Measurements from ENCODE around the gene SRGAP3.

SRGAP3 gene

DNA sequence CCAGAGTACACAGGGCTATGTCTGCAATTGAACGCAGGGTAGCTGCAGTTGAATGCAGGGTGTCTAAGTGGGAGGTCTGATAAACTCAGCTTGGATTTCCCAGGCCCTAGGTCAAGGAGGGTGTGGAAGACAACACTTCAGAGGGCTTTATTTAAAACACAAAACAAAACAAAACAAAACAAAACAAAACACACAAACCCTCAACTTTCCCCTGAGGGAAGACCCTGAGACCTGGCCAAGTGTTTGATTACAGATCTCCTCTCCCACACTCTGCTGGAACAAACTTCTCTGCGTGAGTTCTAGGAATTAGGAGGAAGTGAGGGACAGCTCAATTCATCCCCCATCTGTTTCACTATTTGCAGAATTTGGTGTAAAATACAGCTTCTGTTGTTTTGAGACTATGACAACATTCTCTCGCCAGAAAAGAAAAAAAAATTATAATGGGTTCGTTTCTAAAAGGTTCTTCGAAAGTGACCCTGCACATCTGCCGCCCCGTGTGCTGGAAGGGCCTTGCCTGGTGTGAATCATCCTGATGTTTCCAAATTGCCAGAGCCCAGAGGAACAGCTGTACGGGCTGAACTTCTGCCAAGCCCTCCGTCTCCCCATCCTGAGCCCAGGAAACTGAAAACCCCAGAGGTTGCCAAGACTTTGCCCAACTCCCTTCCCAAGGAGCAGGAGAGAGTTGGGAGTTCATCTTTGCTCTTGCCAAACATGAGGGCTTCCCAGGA lies 212.9 kb downstream of the SRGAP3 start:
- no peak for DNase-seq

DNA sequence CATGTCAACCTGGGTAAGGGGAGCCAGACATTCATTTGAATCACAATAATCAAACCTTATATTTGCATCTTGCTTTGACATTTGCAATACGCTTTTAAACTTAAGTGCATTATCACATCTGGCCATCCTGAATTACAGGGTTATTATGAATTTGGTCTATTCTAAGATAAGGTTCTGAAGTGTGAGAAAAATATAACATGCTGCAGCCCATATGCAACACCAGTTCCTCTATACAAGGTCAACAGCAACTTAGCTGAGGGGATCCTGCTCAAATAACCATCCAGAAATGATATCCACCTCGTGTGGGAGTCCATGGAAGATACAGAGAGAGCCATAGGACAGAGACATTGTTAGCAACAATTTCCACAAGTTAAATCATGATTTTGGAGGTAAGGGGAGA lies 213.5 kb downstream of the SRGAP3 start:
- no peak for DNase-seq

DNA sequence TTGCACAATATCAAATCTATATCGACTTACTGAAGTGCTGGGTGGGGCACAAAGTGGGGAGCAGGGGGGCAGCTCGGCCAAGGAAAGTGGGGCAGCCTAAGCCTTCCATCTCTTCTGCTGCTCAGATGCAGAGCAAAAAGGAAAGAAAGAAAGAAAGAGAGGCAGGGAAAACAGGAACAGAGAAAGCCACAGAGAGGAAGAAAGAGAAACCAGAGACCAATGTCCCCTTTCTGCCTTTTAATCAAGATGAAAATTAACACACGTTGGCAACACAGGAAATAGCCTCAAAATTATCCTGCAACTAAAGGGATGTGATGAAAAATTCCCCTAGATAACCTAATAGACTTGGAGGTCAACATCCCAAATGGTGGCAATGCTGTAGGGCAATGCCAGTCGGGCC lies 214.0 kb downstream of the SRGAP3 start:
- DNase-seq, result no peak

DNA sequence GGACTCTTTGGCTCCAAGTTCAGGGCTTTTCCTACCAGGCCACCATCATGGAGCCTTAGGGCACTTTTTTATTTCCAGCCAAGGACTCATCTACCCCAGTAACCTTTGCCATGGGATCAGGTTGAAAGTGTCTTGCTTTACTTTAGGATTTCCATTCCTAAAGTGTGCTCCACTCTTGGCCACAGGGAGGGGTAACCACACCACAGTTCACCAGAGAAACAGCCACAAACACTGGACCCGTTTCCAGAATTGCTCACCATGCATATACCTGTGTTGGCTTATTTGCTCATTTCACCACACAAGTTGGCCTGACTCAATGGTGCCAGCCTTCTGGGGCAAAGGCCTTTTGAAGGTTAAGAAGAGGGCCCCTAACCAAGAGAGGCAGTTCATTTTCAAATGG lies 215.6 kb downstream of the SRGAP3 start:
- no peak for DNase-seq

DNA sequence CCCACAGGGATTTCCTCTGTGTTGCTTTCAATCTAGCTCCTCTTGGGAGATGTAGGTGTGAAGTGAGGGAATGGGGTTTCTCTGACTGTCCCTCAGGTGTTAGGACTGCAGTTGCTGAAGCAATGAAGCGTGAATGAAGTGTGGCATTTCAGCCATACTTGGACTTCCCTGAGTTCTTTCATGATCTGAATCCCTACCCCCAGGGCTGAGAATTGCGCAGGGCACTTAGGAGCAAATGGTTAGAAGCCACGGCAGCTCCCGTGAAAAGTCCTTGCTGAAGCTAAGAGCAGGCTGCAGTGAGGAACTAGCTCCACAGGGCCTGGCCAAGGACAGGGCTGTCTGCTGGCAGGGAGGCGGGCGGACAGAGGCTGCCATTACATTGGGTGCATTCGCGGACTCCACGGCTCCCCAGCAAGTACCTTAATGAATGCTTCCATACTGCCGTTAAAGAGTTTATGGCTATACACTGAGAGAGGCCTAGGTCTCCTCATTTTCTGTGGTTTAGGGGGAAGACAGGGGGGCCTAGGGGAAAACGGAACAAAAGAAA lies 217.1 kb downstream of the SRGAP3 start:
- no peak for DNase-seq

DNA sequence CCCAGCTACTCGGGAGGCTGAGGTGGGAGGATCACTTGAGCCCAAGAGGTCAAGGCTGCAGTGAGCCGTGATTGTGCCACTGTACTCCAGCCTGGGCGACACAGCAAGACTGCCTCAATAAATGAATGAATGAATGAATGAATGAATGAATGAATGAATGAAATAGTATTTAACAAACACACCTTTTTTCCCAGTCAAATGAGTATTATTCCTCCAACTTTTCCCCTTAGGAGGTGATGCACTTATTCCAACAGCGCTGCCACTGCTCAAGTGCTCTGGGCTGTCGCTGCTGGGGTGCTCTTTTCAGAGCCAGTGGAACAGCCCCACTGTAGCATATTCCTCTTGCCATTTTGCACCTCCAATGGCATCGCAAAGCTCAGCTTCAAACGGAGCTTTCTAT lies 219.4 kb downstream of the SRGAP3 start:
- DNase-seq, result no peak

DNA sequence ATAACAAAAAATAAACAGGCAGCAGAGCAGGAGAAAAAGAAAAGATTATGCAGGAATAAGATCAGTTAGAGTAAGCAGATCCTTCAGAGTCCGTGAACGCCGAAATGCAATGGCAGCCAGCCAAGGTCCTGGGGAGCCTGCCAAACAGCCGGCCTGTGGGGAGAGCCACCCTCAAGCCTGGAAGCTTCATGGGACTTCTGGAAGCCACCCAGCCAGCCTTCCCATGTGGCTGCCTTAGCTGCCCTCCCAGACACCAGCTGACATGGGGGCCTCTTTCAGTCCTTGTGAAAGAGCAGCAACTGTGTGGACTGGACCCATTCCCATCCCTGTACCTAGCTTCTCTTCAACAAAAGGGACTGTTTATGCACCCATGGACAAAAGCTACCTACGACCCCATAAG lies 221.3 kb downstream of the SRGAP3 start:
- DNase-seq, result no peak

DNA sequence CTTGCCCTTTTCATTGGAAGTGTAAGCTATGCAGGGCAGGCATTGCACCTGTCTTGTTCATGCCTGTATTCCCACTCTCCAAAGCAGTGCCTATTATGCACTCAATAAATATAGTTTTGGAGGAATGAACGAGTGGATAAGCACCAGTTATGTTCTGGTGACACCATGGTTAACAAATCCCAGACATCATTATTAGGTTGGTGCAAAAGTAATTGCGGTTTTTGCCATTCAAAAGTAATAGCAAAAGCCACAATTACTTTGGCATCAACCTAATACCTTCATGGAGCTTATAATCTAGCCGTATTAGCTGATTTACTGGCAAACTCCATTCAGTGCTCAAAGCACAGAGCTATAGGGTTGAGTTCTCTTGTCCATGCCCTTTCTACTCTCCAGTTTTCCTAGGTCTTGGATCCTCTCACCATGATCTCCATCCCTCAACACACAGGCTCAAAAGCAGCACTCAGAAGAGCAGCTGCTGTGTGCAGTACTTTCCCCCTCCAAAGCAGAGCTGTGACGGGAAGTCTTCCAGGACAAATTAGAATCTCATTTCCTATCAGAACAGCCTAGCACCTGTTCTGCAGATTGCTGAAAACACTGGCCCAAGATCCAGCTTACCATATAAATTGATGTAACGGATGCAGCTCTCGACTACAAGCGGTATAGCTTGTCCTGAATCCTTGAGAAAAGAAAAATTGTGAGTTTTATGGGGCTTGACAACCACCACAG lies 223.0 kb downstream of the SRGAP3 start:
- no peak for DNase-seq

DNA sequence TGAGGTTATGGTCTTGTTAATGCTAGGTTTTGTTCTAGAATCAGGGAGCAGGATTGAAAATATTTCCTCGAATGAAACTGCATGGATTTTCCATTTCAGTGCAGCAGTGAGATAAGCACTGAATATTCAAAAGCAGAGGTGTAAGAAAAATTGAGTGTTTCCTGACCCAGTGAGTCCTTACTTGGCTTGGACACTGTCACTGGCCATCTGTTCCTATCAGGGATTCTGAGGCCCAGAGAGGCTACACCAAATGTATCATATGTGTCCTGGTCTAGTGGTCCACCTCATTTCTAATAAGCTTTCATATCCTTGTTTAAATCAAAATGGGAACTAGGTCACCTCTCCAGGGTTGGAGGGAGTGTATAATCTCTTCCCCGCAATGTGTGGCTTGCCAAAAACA lies 225.1 kb downstream of the SRGAP3 start:
- DNase-seq, result no peak

DNA sequence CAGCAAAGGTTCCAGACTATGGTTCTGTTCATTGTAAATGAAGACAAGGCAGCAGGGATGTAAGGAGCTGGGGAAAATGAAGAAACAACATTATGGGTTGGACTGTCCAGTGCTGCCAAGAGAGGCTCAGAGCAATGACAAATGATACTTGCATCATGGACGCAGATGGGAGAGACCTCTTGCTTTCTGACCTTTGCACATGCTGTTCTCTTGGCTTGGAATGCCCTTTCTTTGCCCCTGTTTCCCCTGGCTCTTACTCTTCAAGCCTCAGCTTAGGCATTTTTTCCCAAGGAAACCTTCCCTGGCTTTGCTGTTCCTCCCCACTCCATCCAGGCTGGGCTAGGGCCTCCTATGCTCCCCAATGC lies 226.2 kb downstream of the SRGAP3 start:
- no peak for DNase-seq

DNA sequence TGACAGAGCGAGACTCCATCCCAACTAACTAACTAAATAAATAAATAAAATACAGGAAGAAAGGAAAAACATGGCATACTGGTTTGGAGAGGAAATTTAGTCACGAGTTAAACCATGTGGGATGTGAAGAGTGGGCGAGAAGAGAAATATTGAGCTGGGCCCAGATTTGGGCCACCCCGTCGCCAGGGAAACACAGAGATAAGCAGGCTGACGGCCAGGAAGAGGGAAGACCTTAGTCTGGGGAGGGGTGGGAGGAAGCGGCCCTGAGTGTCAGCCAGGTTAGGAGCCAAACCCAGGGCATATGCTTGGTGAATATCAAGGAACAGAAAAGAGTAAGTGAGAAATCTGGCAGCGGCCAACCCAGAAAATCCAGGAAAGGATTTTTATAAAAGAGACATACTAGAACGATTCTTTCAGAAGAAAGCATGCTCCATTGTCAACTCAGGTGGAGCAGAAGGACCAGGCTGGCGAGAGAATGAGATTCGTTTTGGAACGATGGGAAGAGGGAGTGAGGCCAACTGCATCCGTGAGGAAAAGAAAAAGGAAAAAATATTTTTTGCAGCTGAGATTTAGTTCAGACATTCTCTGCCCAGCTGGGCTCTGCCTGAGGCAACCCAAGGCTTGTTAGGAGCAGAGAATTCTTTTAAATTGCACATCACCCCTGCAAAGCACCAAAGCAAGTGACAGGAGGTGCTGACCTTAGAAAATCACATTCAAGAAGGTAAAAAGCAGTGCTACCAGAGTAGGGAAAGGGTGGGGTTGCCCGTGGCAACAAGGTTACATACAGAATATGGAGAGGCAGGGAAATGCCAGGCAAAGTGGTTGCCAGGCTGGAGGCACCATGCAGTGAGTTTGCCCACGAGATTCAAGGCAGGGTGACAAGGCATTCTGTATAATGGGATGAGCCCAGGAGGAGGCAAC lies 226.9 kb downstream of the SRGAP3 start:
- DNase-seq, result no peak

DNA sequence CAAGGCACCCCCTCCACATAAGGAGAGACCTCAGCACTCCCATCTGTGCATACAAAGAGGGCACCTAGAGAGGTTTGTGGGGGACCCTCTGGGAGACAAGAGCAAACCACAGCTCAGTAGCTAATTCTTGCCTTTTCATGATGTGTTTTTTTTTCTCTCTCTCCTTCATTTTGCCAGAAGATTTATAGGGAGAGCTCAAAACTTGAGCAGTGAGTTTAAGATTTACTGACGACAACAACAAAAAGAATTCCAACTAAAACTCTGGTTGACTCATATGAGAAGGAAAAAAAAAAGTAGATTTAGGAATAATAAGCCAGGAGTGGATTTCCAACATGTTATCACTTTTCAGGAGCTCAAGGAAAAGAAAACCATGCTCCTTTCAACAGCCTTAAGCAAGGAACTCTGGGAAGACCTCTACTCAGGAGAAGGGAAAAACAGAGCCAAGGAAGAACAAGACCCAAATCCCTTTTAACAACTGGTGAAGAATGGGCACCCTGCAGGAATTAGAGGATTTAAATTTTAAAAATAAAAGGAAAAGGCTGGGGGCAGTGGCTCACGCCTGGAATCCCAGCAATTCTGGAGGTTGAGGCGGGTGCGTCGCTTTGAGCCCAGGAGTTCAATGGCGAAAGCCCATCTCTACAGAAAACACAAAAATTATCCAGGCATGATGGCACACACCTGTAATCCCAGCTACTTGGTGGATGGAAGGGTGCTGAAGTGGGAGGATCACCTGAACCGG lies 228.0 kb downstream of the SRGAP3 start:
- DNase-seq, result no peak

DNA sequence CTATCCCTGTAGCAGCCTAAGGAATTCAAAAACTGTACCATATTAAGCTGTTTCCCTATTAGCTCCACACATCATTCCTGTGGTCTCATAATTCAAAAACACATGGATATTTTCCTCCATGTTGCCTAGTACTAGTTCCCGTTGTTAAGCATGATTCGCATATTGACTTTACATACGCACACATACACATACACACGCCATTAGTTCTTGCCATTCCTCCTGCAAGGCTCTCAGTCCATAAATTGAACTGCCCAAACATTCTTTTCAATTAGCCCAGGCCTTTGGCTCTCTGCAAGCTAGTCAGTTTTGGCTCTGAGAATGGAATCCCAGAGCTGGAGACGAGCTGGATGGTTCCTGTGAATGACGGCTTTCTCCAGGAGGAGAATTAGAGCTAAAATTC lies 229.0 kb downstream of the SRGAP3 start:
- no peak for DNase-seq

DNA sequence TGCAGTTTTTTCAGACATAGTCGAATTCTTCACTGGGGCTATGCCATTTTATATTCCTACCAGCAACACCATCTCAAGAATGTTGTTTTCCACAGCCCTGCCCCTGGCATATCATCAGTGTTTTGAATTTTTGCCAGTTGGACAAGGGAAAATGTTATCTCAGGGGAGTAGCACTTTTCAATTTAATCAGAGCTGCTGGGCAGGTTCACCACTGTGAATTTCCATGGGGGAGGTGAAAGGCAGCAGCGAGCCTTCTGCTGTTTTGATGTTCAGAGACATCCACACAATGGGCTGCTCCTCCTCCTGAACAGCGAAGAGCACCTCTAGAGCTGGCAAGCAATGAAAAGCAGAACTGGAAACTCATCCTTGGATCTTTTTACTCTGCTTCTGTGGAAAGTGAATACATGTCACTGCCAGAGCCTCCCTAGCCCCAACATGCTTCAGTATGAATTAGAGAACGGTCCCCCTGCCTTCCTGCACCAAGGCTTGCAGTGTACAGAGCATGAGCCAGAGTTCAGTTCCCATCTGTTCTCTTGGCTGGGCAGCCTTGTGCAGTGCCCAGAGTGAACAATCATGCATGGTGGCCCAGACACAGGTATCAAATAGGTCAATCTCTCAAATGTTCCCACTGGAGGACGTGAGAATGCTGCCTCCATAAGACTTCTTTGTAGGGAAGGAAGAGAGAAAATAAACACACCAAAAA lies 230.0 kb downstream of the SRGAP3 start:
- DNase-seq, result no peak

DNA sequence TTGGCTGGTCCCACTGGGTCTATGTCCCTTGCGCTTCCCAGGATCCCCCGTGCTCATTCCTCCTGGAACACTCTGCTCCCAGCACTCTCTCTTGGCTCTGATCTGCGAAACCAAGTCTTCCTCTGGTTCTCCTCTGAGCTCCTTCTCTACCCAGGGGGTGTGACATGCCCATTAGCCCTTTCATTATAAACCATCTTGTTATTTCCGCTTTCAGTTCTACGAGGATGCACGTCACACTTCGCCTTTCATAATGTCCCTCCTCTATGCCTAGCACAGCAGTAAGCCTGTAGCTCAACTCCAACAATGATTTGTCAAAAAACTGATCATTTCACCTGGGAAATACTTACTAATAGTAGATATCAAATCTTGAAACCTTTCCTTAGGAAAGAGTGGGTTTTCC lies 234.2 kb downstream of the SRGAP3 start:
- no peak for DNase-seq

DNA sequence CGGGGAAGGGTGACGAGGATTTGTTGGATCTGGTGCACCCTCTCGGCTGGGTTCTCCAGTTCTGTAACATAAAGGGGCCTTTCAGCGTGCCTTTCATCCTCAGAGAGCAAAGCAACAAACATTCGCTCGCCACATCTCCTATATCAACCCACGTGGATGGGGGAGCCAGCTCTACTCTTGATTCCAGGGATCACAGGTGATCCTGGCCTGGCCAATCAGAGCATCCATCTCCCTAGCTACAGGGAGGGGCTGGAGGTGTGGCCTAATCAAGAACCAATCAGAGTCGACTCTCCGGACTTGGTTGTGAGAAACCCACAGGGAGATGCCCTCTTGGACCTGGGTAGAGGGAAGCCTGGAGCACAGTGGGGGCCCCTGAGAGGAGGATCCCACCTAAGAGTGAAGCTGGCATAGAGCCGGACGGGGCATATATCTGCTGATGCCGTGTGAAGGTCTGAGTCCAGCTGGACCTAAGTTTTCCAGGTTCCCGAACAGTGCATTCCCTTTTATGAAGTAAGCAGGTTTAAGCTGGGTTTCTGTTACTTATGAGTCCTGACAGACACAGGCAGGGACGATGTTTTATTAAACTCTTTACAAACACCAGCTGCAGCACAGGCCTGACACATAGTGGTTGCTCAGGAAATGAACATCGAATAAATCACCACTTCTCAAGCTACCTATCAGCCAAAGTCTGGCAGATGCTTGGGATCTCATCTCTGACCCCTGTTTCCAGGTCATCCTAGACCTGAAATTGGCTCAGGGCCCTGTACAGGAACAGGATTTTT lies 235.5 kb downstream of the SRGAP3 start:
- no peak for DNase-seq

DNA sequence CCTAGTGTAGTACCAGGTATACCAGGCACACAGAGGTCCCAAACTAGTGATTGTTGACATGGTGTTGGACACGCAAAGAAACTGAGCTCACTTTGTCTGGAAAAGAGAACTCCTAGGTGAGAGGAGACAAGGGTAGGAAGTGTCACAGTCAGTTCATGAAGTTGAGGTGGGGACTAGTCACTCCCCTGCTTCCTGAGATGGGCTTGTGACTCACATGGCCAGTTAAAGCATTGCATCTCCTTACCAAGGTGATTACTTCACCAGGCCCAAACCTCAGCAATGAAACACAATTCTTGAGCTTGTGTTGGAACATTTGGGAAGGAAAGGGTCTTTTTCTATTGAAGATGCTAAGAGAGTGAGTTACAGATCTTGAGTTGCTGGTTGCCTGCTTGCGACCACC lies 236.9 kb downstream of the SRGAP3 start:
- no peak for DNase-seq

DNA sequence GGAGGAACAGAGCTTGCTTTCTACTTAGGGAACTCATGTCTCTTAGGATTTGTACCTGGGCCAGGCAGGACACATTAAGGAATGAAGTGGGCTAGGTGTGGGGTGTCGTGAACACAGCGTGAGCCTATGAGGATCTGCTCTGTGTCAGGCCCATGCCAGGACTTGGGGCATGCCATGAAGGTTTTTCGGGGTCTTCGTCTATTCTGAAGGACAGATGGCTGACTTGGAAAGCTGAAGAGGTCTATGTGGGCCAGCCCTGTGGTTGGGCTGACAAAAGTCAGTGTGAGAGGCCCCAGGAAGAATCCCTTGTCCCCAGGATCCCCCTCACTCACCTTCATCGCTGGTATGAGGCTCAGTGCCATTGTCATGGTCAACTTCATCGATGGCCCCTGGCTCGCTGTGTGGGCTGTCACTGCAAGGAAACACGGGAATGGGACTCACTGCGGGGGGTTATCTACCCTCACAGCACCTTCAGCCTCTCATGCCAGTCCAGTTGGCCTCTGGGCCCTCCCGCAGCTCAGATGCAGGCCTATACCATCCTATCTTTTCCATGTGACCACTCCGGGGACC lies 239.4 kb downstream of the SRGAP3 start:
- DNase-seq, result no peak

DNA sequence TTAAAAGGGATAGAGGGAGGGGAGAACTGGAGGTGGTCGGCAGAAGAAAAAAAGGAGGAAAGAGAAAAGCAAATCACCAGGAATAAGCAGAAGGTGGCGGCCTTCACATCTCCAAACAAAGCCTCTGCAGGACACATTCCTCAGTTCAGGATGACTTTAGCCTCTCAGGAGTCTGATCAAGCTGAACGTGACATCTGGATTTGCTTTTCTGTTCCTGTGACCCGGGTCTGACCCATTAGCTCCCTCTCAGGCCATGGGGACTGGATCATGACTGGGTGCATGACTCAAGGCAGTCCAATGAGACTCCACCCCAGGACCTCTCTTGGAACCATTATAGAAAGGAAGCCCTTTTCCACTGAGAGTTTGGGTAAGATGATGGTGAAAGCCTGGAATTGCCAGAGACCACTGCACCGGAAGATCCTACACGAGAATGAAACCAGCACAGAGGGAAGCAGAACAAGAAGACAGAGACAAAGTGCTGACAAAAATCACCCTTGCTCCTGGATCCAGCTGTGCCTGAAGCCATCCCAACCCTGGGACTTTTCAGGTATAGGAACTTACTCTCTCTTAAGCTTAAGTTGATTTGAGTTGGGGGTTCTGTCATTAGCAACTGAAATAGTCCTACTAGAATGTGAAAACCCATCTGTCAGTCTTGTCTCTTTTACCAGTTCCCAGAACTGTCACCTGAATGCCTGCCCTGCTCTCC lies 240.7 kb downstream of the SRGAP3 start:
- no peak for DNase-seq

DNA sequence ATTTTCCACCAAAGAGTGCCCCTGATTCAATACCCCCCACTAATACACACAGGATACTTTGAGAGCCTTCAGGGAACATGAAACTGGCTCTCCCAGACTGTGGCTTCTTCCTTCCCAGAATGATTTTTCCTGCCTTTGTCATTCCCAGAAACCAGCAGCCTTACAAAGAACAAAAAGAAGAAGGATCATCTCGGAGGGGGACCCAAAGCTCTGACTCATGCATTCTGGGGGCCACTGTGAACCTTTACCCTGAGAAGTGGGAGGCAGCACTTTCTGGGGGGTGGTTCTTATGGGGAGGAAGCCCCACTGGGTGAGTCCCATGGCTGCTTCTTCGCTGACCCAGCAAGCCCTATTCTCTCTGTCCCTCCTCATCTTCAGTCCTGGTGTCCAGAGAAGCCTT lies 241.5 kb downstream of the SRGAP3 start:
- DNase-seq, result no peak

All from hematopoietic multipotent progenitor cell treated with erythropoietin and hydrocortisone succinate and interleukin-3 and kit ligand, for 8 days (in vitro differentiated cells).